Activated CD8-positive, alpha-beta memory T cell treated with anti-CD3 and anti-CD28 coated beads for 48 hours (primary cell): Measurements from ENCODE around the gene EOLA2.
"Not testable (repeated sequence)": the region's sequence is repeated elsewhere in the genome, so short reads cannot be mapped to it uniquely, and the experiment has no call there.

ENCODE experiments used
- DNase-seq, 3 experiments: peaks; one replicate each; pipeline ENCODE4 v3.0.0-alpha.2; 2020; ENCODE audit warnings: low read depth in 2 of 3, low spot score in 2 of 3

EOLA2 gene

DNA sequence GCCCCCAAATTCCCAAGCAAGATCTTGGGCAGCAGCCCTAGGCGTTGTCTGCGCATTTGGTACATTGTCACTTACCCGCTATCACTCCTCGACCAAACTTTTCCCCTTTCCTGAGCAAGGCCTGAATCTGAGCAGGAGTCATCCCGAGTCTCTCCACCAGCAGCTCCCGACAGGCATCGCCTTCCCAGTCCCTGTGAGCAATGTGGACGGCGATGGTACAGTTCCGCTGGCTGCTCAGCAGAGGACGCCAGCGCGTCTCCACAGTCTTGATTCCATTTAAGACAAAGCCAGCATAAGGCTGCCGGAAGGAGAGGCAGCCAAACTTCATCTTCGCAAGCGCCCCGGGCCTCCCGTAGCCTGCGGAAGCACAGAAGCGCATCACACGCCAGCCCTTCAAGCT, 4.7 kb downstream of the EOLA2 start:
- not testable (repeated sequence) for DNase-seq

- DNase-seq: not testable (repeated sequence)
Observed at GRCh38 chrX:149932970-149933369, 5.3 kb downstream of the EOLA2 start.

GRCh38 chrX:149932150-149932549, 6.1 kb downstream of the EOLA2 start:
- not testable (repeated sequence) for DNase-seq

- not testable (repeated sequence) for DNase-seq
Observed at GRCh38 chrX:149931355-149931754, 6.9 kb downstream of the EOLA2 start.

DNA sequence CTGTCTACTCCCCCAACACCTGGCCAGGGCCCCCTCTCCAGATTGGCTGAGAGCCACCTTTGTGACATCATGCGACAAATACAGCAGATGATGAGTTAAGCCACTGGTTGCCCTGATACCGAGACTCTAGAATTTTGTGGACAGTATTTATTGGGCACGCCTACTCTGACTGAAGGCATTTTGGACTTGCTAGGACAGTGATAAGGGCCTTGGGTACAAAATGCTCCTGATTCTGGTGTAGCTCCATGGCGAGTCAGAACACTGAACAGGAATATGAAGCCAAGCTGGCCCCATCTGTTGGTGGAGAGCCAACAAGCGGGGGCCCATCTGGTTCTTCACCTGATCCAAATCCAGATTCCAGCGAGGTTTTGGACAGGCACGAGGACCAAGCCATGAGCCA, 8.9 kb downstream of the EOLA2 start, which contains the start of gene HSFX4:
TSS of gene HSFX4 (plus strand) at position 174 of the 400 bp plus-strand sequence. CDS start at position 246, 72 bp downstream.
- not testable (repeated sequence) for DNase-seq

GRCh38 chrX:149928635-149929034, 9.7 kb downstream of the EOLA2 start:
- not testable (repeated sequence) for DNase-seq

DNA sequence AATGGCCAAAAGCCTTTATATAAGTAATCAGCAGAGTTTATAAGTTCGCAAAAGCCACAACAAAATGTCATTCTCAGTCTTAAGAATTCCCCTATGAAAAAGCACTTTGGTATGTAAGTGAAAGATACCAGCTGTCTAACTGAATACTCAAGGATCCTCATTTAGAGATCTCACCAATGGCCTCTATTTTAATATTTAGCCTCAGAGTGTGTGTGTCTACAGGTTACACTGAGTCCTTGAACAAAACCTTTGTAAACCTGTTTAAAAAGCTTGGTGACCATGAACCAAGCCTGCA, 10.4 kb downstream of the EOLA2 start:
- DNase-seq: not testable (repeated sequence)

DNA sequence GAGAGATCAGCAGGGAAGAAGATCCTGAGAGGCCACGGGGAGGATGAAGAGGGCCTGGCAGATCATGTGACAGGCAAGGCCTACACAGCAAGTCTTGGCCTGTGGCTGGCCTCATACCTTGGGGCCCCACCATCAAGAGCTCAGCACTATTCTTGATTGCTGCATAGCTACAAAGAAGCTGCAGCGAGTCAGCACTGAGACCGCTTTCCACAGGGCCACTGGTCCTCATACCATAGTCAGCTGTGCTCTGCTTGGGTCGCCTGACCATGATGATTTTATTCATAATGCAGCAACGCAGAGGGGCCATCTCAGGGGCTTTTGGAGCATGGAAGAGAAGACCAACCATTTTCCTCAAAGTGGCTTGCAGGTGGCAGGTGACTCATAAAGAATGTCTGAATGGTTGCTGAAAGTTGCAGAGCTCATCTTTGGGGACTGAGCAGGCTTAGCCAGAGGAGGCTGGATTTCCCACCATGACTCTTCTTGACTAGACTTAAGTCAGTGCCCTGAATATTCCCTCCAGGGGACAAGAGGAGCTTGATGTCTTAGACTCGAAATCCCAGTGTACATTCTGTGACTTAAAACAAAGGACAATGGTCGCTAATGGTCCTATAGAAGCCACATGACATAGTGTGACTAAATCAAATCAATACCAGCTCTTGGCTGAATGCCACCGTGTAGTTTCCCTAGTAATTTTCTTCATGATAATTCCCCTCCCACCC, 10.9 kb downstream of the EOLA2 start:
- DNase-seq: not testable (repeated sequence)

DNA sequence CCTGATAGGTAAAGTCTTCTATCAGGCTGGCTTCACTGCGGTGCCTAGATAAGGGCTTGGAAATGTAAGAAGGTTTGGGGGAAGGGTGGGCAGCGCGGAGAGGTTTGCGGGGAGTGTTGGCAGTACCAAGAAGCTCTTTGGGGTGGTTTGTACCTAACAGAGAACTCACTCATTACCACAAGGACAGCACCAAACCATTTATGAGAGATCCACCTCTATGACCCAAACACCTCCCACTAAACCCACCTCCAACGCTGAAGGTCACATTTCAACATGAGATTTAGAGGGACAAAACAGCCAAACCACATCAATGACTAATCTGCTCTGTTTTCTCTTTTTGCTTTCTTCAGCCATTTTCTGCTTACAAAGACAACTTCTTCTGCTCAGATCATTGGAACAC, 13.9 kb downstream of the EOLA2 start:
- not testable (repeated sequence) for DNase-seq

- DNase-seq: not testable (repeated sequence)
Observed at GRCh38 chrX:149923836-149924235, 14.5 kb downstream of the EOLA2 start.

DNA sequence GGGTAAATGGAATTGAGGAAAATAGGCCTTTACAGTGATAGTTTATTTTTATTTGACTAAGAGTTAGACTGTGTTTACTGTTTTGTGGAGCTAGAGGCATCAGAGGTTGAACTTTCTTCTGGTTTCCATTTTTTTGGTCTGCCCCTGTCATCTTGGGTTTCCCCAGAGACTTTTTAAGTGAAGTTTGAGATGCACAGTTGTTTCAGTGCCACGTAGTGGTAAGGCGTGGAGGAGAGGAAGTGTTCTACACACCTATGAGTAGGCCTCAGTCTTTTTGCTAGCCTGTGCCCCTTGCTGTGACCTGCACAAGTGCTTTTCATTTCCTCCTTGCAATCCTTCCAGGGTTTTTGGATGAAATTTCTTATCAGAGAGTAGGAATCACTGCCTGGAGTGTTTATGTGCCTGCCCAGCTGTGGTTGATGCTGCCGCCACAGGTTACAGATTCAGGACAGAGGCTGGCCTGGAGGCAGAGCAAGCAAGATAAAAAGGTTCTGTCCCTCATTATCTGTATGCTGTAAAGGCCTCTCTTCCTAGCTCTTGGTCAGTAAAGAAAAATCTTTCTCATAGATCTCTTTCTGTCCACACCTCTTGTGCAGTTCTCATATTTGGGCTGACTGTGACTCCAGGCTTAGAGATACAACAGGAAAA, 21.4 kb downstream of the EOLA2 start:
- DNase-seq: no peak

GRCh38 chrX:149910178-149910695, 28.1 kb downstream of the EOLA2 start:
- DNase-seq: no peak

GRCh38 chrX:149909324-149910177, 28.7 kb downstream of the EOLA2 start:
- DNase-seq: no peak

DNA sequence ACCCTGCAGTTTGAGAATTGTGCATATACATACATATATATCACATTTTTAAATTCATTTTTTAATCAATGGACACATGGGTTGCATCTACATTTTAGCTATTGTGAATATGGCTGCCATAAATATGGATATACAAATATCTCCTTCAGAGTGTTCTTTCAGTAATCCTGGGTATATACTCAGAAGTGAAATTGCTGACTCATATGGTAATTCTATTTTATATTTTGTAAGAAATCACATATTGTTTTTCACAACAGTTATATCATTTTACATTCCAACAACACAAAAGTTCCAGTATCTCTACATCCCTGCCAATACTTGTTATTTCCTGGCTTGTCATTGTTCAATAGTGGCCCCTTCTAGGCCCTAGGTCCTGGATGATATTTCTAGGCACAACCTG, 29.6 kb downstream of the EOLA2 start:
- DNase-seq: no peak

DNA sequence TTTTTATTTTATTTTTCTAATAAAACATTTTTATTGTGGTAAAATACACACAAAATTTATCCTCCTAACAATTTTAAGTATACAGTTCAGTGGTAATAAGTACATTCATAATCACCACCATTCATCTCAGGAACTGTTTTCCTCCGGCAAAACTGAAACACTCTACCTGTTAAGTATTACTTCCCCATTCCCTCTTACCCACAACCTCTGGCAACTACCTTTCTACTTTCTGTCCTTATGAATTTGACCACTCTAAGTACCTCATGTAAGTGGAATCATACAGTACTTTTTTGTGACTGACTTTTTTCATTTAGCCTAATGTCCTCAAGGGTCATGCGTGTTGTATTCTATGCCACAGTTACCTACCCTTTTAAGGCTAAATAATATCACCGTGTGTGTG, 30.0 kb downstream of the EOLA2 start:
- DNase-seq: no peak

DNA sequence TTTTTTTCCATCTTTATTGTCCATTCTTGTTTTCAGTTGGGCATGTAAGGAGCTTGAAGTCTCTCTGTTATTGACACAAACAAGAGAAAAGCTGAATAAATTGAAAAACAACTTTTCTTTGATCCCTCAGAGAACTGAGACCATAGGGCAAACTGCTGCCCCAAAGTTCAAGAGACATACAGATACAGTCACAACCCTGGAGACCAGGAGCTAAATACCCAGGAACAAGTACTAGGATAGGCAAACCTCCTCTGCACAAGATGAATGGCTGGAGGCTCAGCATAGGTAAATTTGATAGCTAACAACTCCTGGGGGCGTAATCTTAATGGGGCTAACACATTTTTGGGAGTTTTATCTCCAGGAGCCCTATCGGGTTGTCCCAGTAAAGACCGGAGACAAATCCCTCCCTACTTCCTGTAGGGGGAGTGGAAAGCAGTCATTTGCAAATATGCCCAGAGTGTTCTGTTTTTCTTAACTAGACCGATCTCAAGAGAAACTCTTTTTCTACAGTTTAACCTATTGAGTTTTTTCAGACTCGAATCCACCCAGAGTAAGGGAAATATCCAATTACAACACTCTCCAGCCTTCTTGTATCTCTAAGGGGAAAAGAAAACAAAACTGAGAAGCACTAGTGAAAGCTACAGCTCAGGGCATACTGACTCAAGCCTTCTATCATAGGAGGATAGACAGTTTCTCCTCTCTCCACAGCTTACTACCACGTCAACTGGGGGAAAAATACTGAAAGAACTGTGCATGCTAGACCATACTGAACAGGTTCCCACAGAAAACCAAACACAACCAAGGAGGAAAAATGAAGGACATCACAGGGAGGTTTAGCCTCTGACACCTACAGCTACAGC, 34.2 kb downstream of the EOLA2 start:
- no peak for DNase-seq

DNA sequence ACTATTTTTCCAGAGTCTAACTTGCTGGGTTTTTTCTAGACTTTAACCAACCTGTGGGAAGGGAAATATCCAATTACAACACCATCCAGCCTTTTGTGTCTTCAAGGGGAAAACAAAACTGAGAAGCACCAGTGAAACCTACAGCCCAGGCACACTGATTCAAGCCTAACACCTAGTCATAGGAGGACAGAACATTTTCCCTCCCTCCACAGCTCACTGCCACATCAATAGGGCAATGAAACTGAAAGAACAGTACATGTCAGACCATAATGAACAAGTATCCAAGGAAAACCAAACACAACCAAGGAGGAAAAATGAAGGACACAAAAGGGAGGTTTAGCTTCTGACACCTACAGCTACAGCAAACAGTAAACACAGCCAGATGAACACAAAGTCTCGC, 39.7 kb downstream of the EOLA2 start:
- DNase-seq: no peak

DNA sequence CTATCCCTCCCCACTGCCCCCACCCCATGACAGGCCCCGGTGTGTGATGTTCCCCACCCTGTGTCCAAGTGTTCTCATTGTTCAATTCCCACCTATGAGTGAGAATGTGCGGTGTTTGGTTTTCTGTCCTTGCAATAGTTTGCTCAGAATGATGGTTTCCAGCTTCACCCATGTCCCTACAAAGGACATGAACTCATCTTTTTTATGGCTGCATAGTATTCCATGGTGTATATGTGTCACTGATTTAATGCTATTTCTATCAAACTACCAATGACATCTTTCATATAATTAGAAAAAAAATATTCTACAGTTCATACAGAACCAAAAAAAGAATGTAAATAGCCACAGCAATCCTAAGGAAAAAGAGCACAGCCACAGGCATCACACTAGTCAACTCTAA, 47.5 kb downstream of the EOLA2 start:
- not testable (repeated sequence) for DNase-seq
